Measurements from ENCODE around the gene TBC1D22A. TPM values are rescaled to one million over a fixed set of nuclear protein-coding genes. Genes with fewer than 3 reads are reported as not detected.

TBC1D22A gene
- total RNA-seq, 1 experiment from 2014 or later = 26.0 TPM

DNA sequence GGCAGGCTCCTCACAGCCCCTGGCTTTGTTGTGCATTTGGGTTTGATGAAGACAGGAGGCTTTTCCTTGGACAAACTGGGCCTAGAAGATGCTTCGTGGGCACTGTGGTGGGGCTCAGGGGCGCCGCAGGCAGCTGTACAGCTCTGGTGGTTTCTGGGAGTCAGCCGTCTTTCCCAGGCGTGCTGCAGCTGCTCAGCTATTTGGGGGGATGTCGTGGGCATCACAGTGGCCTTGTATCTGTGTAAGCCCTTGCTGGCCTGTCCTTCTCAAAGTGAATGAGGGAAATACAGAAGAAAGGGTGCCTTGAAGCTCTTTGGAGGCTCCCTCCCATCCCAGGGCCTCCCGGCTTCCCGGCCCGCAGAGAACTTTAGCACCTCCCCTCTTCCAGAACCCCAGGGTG is 89.5 kb downstream of the TBC1D22A start:
- H3K36me3 Mint-ChIP-seq (ENCODE audit: insufficient read depth, unreplicated experiment) = peaks cover 29% of the 10 kb centered on the region
- H3K27me3 Mint-ChIP-seq (ENCODE audit: insufficient read depth, unreplicated experiment) = no peaks in the 10 kb centered on the region
- no peak for DNase-seq (ENCODE audit: unreplicated experiment)
- CTCF ChIA-PET = interaction anchor here (0.9 to 1.0 kb wide), 2 partner anchors 9 to 49 kb away, joined by 4 to 5 read pairs; no protein-coding TSS in a partner anchor
- no peaks in the 10 kb centered on the region for H3K9me3 Mint-ChIP-seq (ENCODE audit: unreplicated experiment)
- intact Hi-C loops (cut with micrococcal nuclease) = no loop called here
- no TSS peak for BruUV-seq (replicated peaks)
- no peak overlapping the region for H3K4me3 Mint-ChIP-seq (ENCODE audit: unreplicated experiment)
- H3K27ac Mint-ChIP-seq (ENCODE audit: low read depth, unreplicated experiment) = no peak overlapping the region
- POLR2A ChIA-PET = no interaction called here
- H3K4me1 Mint-ChIP-seq (ENCODE audit: insufficient read depth, unreplicated experiment) = peaks cover 7% of the 10 kb centered on the region
- TF ChIP-seq, protein P1, sequence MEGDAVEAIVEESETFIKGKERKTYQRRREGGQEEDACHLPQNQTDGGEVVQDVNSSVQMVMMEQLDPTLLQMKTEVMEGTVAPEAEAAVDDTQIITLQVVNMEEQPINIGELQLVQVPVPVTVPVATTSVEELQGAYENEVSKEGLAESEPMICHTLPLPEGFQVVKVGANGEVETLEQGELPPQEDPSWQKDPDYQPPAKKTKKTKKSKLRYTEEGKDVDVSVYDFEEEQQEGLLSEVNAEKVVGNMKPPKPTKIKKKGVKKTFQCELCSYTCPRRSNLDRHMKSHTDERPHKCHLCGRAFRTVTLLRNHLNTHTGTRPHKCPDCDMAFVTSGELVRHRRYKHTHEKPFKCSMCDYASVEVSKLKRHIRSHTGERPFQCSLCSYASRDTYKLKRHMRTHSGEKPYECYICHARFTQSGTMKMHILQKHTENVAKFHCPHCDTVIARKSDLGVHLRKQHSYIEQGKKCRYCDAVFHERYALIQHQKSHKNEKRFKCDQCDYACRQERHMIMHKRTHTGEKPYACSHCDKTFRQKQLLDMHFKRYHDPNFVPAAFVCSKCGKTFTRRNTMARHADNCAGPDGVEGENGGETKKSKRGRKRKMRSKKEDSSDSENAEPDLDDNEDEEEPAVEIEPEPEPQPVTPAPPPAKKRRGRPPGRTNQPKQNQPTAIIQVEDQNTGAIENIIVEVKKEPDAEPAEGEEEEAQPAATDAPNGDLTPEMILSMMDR (IDR thresholded peaks at IDR 0.05; ENCODE audit: unreplicated experiment) = no peak

DNA sequence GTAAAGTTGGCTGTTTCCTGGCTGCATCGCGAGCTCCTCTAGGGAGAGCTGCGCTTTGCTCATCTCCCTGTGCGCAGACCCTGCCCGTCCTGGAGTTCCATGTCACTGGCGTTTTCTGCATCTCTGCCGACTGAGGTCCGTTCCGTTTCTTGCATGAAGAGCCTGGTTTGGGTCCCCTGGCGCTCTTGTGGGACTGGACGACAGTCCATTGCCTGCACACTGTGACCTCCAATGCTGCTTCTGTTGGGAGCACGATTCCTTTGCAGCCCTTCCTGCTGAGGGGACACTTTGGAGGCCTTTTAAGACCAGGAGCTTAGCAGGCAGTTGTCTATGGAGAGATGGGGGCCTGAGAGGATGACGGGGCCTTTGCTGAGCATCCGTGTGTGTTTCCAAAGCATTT is 90.3 kb downstream of the TBC1D22A start:
- no peak for DNase-seq (ENCODE audit: unreplicated experiment)
- POLR2A ChIA-PET = no interaction called here
- CTCF ChIA-PET = no interaction called here
- intact Hi-C loops (cut with micrococcal nuclease) = no loop called here
- no peak overlapping the region for H3K27ac Mint-ChIP-seq (ENCODE audit: low read depth, unreplicated experiment)
- TF ChIP-seq, protein P1 (IDR thresholded peaks at IDR 0.05; ENCODE audit: unreplicated experiment) = no peak
- peaks cover 29% of the 10 kb centered on the region for H3K36me3 Mint-ChIP-seq (ENCODE audit: insufficient read depth, unreplicated experiment)
- no peak overlapping the region for H3K4me3 Mint-ChIP-seq (ENCODE audit: unreplicated experiment)
- no TSS peak for BruUV-seq (replicated peaks)
- no peaks in the 10 kb centered on the region for H3K9me3 Mint-ChIP-seq (ENCODE audit: unreplicated experiment)
- H3K4me1 Mint-ChIP-seq (ENCODE audit: insufficient read depth, unreplicated experiment) = peaks cover 6% of the 10 kb centered on the region
- H3K27me3 Mint-ChIP-seq (ENCODE audit: insufficient read depth, unreplicated experiment) = no peaks in the 10 kb centered on the region

DNA sequence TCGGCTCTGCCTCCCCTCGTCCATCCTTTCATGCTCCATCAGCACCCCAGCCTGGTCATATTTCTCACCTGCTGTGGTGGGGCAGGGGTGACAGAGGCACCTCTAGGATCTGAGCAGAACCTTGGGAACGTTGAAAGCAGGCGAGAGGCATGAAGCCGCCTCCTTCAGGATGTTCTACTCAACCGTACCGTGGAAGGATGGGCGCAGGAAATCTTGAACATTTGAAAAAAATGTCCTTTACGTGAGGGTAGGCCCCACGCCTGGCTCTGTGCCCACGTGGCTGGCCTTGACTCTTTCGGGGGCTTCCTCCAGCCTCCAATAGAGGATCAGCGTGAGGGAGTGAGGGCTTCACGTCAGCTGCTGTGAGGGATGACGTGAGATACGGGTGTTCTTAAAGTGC is 90.7 kb downstream of the TBC1D22A start:
- DNase-seq (ENCODE audit: unreplicated experiment) = no peak
- TF ChIP-seq, protein P1 (IDR thresholded peaks at IDR 0.05; ENCODE audit: unreplicated experiment) = no peak
- no peaks in the 10 kb centered on the region for H3K9me3 Mint-ChIP-seq (ENCODE audit: unreplicated experiment)
- ChIA-PET CTCF (no interaction called here), POLR2A (no interaction called here)
- intact Hi-C loops (cut with micrococcal nuclease) = no loop called here
- peaks cover 6% of the 10 kb centered on the region for H3K4me1 Mint-ChIP-seq (ENCODE audit: insufficient read depth, unreplicated experiment)
- no peak overlapping the region for H3K4me3 Mint-ChIP-seq (ENCODE audit: unreplicated experiment)
- no TSS peak for BruUV-seq (replicated peaks)
- no peak overlapping the region for H3K27ac Mint-ChIP-seq (ENCODE audit: low read depth, unreplicated experiment)
- H3K27me3 Mint-ChIP-seq (ENCODE audit: insufficient read depth, unreplicated experiment) = no peaks in the 10 kb centered on the region
- peaks cover 24% of the 10 kb centered on the region for H3K36me3 Mint-ChIP-seq (ENCODE audit: insufficient read depth, unreplicated experiment)

DNA sequence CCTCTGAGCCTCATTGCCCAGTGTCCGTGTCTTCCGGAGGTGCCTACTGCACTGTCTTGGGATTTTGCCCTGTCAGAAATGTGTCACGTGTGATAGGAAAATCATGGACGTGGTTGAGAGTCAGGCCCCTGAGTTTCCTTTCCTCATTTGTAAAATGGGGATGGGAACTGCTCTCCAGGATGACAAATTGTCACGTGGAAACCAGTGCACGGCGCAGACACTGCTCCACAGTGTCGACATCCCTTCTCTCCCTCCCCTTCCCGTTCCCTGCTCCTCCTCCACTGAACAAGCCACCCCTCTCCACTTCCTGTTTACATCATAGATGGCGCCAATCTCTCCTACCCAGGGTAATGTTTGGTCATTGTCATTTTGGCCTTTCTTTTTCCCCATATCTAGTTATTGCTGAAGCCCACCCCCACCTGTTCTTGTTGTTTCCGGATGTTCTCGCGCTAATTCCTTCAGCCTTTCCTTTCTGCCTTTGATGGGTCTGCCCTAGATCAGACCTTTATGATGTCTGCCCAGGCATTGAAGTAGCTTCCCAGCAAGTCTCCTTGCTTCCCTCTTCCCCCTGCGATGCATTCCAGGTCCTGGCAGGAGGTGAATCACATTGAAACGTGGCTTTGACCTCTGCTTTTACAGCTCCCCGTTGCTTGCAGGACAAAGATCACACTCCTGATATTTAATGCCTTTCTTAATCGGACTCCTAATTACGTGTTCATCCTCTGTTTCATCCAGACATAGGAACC is 91.8 kb downstream of the TBC1D22A start:
- ChIA-PET POLR2A (no interaction called here), CTCF (no interaction called here)
- TF ChIP-seq, protein P1 (IDR thresholded peaks at IDR 0.05; ENCODE audit: unreplicated experiment) = no peak
- H3K36me3 Mint-ChIP-seq (ENCODE audit: insufficient read depth, unreplicated experiment) = peaks cover 23% of the 10 kb centered on the region
- intact Hi-C loops (cut with micrococcal nuclease) = no loop called here
- DNase-seq (ENCODE audit: unreplicated experiment) = no peak
- H3K9me3 Mint-ChIP-seq (ENCODE audit: unreplicated experiment) = no peaks in the 10 kb centered on the region
- BruUV-seq (replicated peaks) = no TSS peak
- no peak overlapping the region for H3K4me3 Mint-ChIP-seq (ENCODE audit: unreplicated experiment)
- H3K27ac Mint-ChIP-seq (ENCODE audit: low read depth, unreplicated experiment) = no peak overlapping the region
- no peaks in the 10 kb centered on the region for H3K27me3 Mint-ChIP-seq (ENCODE audit: insufficient read depth, unreplicated experiment)
- peaks cover 6% of the 10 kb centered on the region for H3K4me1 Mint-ChIP-seq (ENCODE audit: insufficient read depth, unreplicated experiment)
